ENCODE measurements around the gene MPHOSPH9.

DNA sequence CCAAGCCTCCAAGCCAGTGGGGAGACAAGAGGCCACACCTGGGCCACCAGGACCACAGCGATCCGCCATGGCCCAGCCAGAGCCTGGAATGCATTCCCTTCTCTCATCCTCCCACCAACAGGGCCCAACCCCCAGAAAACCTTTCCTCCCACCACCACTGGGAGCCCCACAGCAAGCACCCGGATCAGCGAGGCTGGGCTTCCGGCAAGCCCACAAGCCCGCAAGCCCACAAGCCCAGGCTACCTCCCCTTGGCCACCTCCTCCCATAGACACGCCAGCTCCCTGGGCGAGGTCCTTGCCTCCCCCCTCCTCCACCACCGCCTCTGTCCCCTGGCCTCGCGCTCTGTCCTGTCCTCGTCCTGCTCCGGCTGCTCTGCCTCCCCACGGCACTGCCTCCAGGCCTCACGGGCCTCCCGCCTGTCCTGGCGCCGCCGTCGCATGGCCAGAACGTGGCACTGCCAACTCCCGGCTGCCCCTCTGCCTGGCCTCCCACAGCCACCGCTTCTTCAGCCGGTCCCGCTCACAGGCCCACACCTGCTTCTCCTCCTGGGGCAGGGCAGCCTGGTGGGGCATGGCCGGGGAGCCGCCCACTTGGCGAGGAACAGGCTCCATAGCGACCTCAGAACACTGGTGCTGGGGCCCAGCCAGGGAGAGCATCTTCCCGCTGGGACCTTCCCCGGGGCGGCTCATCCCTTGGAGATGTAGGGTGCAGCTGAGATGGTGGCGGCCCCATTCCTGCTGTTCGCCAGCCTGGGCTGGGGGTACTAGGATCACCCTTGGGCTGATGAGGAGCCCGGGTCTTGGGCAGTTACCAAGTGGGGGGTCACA, 33.1 kb upstream of the MPHOSPH9 start:
- TF ChIP-seq, protein P1, sequence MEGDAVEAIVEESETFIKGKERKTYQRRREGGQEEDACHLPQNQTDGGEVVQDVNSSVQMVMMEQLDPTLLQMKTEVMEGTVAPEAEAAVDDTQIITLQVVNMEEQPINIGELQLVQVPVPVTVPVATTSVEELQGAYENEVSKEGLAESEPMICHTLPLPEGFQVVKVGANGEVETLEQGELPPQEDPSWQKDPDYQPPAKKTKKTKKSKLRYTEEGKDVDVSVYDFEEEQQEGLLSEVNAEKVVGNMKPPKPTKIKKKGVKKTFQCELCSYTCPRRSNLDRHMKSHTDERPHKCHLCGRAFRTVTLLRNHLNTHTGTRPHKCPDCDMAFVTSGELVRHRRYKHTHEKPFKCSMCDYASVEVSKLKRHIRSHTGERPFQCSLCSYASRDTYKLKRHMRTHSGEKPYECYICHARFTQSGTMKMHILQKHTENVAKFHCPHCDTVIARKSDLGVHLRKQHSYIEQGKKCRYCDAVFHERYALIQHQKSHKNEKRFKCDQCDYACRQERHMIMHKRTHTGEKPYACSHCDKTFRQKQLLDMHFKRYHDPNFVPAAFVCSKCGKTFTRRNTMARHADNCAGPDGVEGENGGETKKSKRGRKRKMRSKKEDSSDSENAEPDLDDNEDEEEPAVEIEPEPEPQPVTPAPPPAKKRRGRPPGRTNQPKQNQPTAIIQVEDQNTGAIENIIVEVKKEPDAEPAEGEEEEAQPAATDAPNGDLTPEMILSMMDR (IDR thresholded peaks at IDR 0.05): no peak
- TF ChIP-seq POLR2A (IDR thresholded peaks at IDR 0.05): no peak
